ENCODE results near the gene INPP5K.

- TF ChIP-seq POLR2AphosphoS5 (IDR thresholded peaks at IDR 0.05; ENCODE audit: low read depth, low read length) (no peak), SIN3A (IDR thresholded peaks at IDR 0.05; ENCODE audit: borderline replicate concordance, insufficient read depth, low read length) (no peak)
Measured at GRCh38 chr17:1470755-1471462, 45.5 kb downstream of the INPP5K start.

All from PFSK-1 (cell line).